GM21423 (cell line): Measurements from ENCODE around the gene VRTN.

Experiments
- ATAC-seq: cut with Tn5 transposase; IDR thresholded peaks from one replicate; pipeline ENCODE4 v1.9.1; 2021; ENCODE audit warnings: mild to moderate bottlenecking, moderate library complexity; ENCODE audit not compliant: unreplicated experiment

The VRTN gene

GRCh38 chr14:74392616-74393570, 44.6 kb downstream of the VRTN start:
- no peak for ATAC-seq

- ATAC-seq: no peak
Measured at GRCh38 chr14:74394549-74394948, 46.3 kb downstream of the VRTN start.

GRCh38 chr14:74395094-74395493, 46.8 kb downstream of the VRTN start:
- ATAC-seq: no peak

GRCh38 chr14:74400031-74400685, 51.9 kb downstream of the VRTN start:
- ATAC-seq: no peak

GRCh38 chr14:74400919-74401503, 52.7 kb downstream of the VRTN start:
- no peak for ATAC-seq

GRCh38 chr14:74401504-74402241, 53.4 kb downstream of the VRTN start:
- peak; percentile 81 for ATAC-seq

- ATAC-seq: no peak
Measured at GRCh38 chr14:74402401-74403251, 54.4 kb downstream of the VRTN start.

GRCh38 chr14:74403619-74404417, 55.5 kb downstream of the VRTN start:
- ATAC-seq: no peak

GRCh38 chr14:74404435-74404834, 56.2 kb downstream of the VRTN start:
- ATAC-seq: no peak

- ATAC-seq: no peak
Measured at GRCh38 chr14:74405663-74406062, 57.4 kb downstream of the VRTN start.

GRCh38 chr14:74407021-74407800, 58.9 kb downstream of the VRTN start:
- no peak for ATAC-seq

- ATAC-seq: no peak
Measured at GRCh38 chr14:74407801-74408154, 59.5 kb downstream of the VRTN start.

GRCh38 chr14:74408870-74409269, 60.6 kb downstream of the VRTN start:
- no peak for ATAC-seq

- ATAC-seq: no peak
Measured at GRCh38 chr14:74409441-74409840, 61.2 kb downstream of the VRTN start.
